Measurements from ENCODE around the gene SATB2. TPM values are rescaled to one million over a fixed set of nuclear protein-coding genes. Genes with fewer than 3 reads are reported as not detected.

Gene SATB2
- total and polyA plus RNA-seq, 2 experiments from 2014 or later, result 1.6 to 6.0 TPM

DNA sequence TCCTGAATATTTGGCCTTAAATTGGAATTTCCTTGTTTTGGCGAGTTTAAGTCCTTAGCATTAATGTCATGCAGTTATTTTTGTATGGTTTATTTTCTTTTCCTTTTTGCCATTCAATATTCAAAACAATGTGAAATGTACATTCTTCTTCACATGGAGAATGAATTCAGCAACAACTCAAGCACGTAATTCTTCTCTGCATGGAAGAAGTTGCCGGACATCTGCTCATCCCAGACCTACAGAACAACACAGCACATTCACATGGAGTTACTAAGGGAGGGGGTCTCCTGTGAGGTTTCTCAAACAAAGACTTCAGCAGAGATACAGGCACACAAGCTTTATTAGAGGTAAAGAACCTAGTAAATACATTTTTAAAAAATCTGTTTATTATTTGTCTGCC, 236.8 kb downstream of the SATB2 start:
- H3K9me2 ChIP-seq (ENCODE audit: insufficient read depth), result peaks cover 29% of the 10 kb centered on the region
- no peaks in the 10 kb centered on the region for H4K20me1 ChIP-seq (replicated peaks; ENCODE audit: insufficient read depth)
- TF ChIP-seq ZNF114 (CRISPR knock-in tag; IDR thresholded peaks at IDR 0.05), result no peak
- no peak for TF ChIP-seq EZH2phosphoT487 (IDR thresholded peaks at IDR 0.05; ENCODE audit: unreplicated experiment)
- TF ChIP-seq ZNF462 (CRISPR knock-in tag; IDR thresholded peaks at IDR 0.05), result no peak
- no peak for TF ChIP-seq ZNF331 (CRISPR knock-in tag; IDR thresholded peaks at IDR 0.05; ENCODE audit: low read depth)
- no peak for TF ChIP-seq CREB1 (CRISPR knock-in tag; IDR thresholded peaks at IDR 0.05; ENCODE audit: low read depth)
- TF ChIP-seq ETS1 (IDR thresholded peaks at IDR 0.05), result no peak
- TF ChIP-seq NANOG (IDR thresholded peaks at IDR 0.05; ENCODE audit: borderline replicate concordance), result no peak
- no peak for TF ChIP-seq POLR2AphosphoS5 (IDR thresholded peaks at IDR 0.05; ENCODE audit: low read depth)
- TF ChIP-seq, protein P1, sequence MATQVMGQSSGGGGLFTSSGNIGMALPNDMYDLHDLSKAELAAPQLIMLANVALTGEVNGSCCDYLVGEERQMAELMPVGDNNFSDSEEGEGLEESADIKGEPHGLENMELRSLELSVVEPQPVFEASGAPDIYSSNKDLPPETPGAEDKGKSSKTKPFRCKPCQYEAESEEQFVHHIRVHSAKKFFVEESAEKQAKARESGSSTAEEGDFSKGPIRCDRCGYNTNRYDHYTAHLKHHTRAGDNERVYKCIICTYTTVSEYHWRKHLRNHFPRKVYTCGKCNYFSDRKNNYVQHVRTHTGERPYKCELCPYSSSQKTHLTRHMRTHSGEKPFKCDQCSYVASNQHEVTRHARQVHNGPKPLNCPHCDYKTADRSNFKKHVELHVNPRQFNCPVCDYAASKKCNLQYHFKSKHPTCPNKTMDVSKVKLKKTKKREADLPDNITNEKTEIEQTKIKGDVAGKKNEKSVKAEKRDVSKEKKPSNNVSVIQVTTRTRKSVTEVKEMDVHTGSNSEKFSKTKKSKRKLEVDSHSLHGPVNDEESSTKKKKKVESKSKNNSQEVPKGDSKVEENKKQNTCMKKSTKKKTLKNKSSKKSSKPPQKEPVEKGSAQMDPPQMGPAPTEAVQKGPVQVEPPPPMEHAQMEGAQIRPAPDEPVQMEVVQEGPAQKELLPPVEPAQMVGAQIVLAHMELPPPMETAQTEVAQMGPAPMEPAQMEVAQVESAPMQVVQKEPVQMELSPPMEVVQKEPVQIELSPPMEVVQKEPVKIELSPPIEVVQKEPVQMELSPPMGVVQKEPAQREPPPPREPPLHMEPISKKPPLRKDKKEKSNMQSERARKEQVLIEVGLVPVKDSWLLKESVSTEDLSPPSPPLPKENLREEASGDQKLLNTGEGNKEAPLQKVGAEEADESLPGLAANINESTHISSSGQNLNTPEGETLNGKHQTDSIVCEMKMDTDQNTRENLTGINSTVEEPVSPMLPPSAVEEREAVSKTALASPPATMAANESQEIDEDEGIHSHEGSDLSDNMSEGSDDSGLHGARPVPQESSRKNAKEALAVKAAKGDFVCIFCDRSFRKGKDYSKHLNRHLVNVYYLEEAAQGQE (IDR thresholded peaks at IDR 0.05; ENCODE audit: unreplicated experiment), result no peak
- no peak for TF ChIP-seq STAT1 (IDR thresholded peaks at IDR 0.05; ENCODE audit: unreplicated experiment)
- TF ChIP-seq EZH2 (IDR thresholded peaks at IDR 0.05; ENCODE audit: low read depth, unreplicated experiment), result no peak
- TF ChIP-seq JUNB (IDR thresholded peaks at IDR 0.05; ENCODE audit: unreplicated experiment), result no peak
- TF ChIP-seq, protein P2, sequence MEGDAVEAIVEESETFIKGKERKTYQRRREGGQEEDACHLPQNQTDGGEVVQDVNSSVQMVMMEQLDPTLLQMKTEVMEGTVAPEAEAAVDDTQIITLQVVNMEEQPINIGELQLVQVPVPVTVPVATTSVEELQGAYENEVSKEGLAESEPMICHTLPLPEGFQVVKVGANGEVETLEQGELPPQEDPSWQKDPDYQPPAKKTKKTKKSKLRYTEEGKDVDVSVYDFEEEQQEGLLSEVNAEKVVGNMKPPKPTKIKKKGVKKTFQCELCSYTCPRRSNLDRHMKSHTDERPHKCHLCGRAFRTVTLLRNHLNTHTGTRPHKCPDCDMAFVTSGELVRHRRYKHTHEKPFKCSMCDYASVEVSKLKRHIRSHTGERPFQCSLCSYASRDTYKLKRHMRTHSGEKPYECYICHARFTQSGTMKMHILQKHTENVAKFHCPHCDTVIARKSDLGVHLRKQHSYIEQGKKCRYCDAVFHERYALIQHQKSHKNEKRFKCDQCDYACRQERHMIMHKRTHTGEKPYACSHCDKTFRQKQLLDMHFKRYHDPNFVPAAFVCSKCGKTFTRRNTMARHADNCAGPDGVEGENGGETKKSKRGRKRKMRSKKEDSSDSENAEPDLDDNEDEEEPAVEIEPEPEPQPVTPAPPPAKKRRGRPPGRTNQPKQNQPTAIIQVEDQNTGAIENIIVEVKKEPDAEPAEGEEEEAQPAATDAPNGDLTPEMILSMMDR (conservative IDR thresholded peaks at IDR 0.05; ENCODE audit: low read depth in 2 of 2), result no peak
- Mint-ChIP-seq H3K9me3 (no peaks in the 10 kb centered on the region), H3K27ac (no peak overlapping the region), H3K36me3 (ENCODE audit: low read depth) (no peaks in the 10 kb centered on the region), H3K4me3 (no peak overlapping the region), H3K4me1 (no peaks in the 10 kb centered on the region), H3K27me3 (ENCODE audit: insufficient read depth, low read depth, poor library complexity) (peaks cover 1% of the 10 kb centered on the region)
- no peak overlapping the region for H3K4me2 ChIP-seq
- peak overlapping the region; percentile 29; the same call in 1 of the 2 replicates for H2AFZ ChIP-seq
- no peaks in the 10 kb centered on the region for H3K27me3 ChIP-seq (ENCODE audit: insufficient read depth)
- DNase-seq (ENCODE audit: low spot score), result no peak
- no peak for ATAC-seq
- no peaks in the 10 kb centered on the region for H3K79me2 ChIP-seq (replicated peaks; ENCODE audit: insufficient read depth)
- H3K27ac ChIP-seq (ENCODE audit: low read depth), result no peak overlapping the region
- no peaks in the 10 kb centered on the region for H3F3A ChIP-seq (replicated peaks; ENCODE audit: low read depth)
- no peaks in the 10 kb centered on the region for H3K4me1 ChIP-seq (ENCODE audit: insufficient read depth)
- H3K36me3 ChIP-seq (ENCODE audit: insufficient read depth), result no peaks in the 10 kb centered on the region
- no peak overlapping the region for H3K4me3 ChIP-seq
